Neural cell (in vitro differentiated cells): Measurements from ENCODE around the gene OR2J3.

ENCODE experiments used
- POLR2AphosphoS5 ChIP-seq: IDR thresholded peaks from 2 replicates; pipeline ENCODE4 v1.6.1; 2012
- TAF1 ChIP-seq: IDR thresholded peaks from 2 replicates; pipeline ENCODE4 v1.6.1; 2012; ENCODE audit warnings: low read depth
- TF ChIP-seq, protein P1 (sequence below): fragments of 450-650 bp; IDR thresholded peaks from 2 replicates; pipeline ENCODE4 v1.5.1; 2014; ENCODE audit warnings: antibody characterized with exemption, mild to moderate bottlenecking, moderate library complexity; ENCODE audit not compliant: poor library complexity, severe bottlenecking

DNA sequence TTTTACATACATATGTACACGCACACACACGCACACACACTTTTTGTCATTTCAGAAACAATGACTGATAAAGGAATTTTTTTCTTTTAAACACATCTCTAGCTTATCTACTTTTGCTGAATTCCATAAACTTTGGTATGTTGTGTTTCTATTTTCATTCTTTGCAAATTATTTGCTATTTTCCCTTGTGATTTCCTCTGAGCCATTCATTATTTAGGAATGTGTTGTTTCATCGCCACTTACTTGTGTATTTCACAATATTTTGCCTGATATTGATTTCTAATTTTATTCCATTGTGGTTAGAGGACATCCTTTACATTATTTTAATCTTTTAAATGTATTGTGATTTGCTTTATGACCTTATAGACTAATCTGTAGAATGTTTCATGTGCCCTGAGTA, 39.2 kb downstream of the OR2J3 start:
- TF ChIP-seq, protein P1, sequence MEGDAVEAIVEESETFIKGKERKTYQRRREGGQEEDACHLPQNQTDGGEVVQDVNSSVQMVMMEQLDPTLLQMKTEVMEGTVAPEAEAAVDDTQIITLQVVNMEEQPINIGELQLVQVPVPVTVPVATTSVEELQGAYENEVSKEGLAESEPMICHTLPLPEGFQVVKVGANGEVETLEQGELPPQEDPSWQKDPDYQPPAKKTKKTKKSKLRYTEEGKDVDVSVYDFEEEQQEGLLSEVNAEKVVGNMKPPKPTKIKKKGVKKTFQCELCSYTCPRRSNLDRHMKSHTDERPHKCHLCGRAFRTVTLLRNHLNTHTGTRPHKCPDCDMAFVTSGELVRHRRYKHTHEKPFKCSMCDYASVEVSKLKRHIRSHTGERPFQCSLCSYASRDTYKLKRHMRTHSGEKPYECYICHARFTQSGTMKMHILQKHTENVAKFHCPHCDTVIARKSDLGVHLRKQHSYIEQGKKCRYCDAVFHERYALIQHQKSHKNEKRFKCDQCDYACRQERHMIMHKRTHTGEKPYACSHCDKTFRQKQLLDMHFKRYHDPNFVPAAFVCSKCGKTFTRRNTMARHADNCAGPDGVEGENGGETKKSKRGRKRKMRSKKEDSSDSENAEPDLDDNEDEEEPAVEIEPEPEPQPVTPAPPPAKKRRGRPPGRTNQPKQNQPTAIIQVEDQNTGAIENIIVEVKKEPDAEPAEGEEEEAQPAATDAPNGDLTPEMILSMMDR, result no peak
- TF ChIP-seq POLR2AphosphoS5, result no peak
- TF ChIP-seq TAF1, result no peak
